Measurements from ENCODE around the gene SLC35F4. TPM values are rescaled to one million over a fixed set of nuclear protein-coding genes. Genes with fewer than 3 reads are reported as not detected.

Gene SLC35F4
- total RNA-seq, 1 experiment from 2014 or later = not detected

DNA sequence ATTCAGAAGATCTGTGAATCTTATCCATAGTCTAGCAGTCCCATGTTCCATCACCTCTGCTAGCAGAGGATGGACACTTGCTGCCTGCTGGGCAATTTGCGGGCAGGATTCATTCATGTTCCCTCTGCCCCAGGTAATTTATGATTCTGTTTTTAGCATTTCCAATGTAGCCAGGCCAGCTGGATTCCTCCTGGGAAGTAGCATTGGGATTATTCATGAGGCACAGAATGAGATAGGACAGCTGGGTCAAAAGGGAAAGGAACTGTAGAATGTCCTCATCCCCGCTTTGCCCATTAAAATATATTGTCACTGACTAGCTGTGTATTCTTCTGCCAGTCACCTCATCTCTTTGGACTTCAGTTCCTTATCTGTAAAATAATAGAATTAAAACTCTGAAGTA lies 68.7 kb downstream of the SLC35F4 start:
- ChIA-PET POLR2A (no interaction called here), CTCF (no interaction called here), RAD21 (ENCODE audit: low non-redundant PET in 1 of 2, low total read pairs in 2 of 2, uncharacterized antibody in 2 of 2, unreplicated experiment in 2 of 2) (no interaction called here)
- H3K36me3 ChIP-seq (ENCODE audit: control insufficient read depth in 1 of 2, insufficient read depth in 2 of 2, low read length in 2 of 2) = no peaks in the 10 kb centered on the region
- DNase-seq (ENCODE audit: low read depth, low spot score) = no peak
- H3K27ac ChIP-seq (ENCODE audit: low read depth, low read length) = no peak overlapping the region
- no peaks in the 10 kb centered on the region for H3K79me2 ChIP-seq (ENCODE audit: insufficient read depth, low read length)
- no peaks in the 10 kb centered on the region for H3K9me3 ChIP-seq (ENCODE audit: control insufficient read depth in 1 of 2, insufficient read depth in 1 of 2, low read depth in 1 of 2, low read length in 2 of 2)
- no peaks in the 10 kb centered on the region for H3K27me3 ChIP-seq (ENCODE audit: insufficient read depth, low read length)
- H2AFZ ChIP-seq (ENCODE audit: low read depth, low read length, poor library complexity, severe bottlenecking) = no peak overlapping the region
- BruUV-seq (replicated peaks) = no TSS peak
- no peaks in the 10 kb centered on the region for H3K9me2 ChIP-seq (ENCODE audit: insufficient read depth)
- H3K9ac ChIP-seq (ENCODE audit: low read length) = no peak overlapping the region
- no peak overlapping the region for H3K4me2 ChIP-seq (ENCODE audit: low read length)
- TF ChIP-seq SP1 (IDR thresholded peaks at IDR 0.05; ENCODE audit: low read depth) (no peak), EZH2 (IDR thresholded peaks at IDR 0.05) (no peak), POLR2AphosphoS5 (IDR thresholded peaks at IDR 0.05; ENCODE audit: low read depth, low read length) (no peak), EZH2phosphoT487 (IDR thresholded peaks at IDR 0.05; ENCODE audit: borderline replicate concordance) (no peak), YY1 (IDR thresholded peaks at IDR 0.05; ENCODE audit: extremely low read depth, insufficient replicate concordance, low read depth, low read length) (no peak), RAD21 (IDR thresholded peaks at IDR 0.05; ENCODE audit: low read depth) (no peak), EGR1 (IDR thresholded peaks at IDR 0.05; ENCODE audit: low read depth) (no peak), FOSL1 (IDR thresholded peaks at IDR 0.05; ENCODE audit: low read depth) (no peak), TCF7L2 (IDR thresholded peaks at IDR 0.05; ENCODE audit: borderline replicate concordance, extremely low read depth, insufficient read depth, insufficient read length) (no peak), ZFX (IDR thresholded peaks at IDR 0.05) (no peak)
- TF ChIP-seq, protein P1, sequence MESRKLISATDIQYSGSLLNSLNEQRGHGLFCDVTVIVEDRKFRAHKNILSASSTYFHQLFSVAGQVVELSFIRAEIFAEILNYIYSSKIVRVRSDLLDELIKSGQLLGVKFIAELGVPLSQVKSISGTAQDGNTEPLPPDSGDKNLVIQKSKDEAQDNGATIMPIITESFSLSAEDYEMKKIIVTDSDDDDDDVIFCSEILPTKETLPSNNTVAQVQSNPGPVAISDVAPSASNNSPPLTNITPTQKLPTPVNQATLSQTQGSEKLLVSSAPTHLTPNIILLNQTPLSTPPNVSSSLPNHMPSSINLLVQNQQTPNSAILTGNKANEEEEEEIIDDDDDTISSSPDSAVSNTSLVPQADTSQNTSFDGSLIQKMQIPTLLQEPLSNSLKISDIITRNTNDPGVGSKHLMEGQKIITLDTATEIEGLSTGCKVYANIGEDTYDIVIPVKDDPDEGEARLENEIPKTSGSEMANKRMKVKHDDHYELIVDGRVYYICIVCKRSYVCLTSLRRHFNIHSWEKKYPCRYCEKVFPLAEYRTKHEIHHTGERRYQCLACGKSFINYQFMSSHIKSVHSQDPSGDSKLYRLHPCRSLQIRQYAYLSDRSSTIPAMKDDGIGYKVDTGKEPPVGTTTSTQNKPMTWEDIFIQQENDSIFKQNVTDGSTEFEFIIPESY (IDR thresholded peaks at IDR 0.05; ENCODE audit: extremely low read depth, insufficient replicate concordance, low read length) = no peak
- H4K20me1 ChIP-seq (ENCODE audit: insufficient read depth) = no peaks in the 10 kb centered on the region
- no peak for ATAC-seq
- H3K4me1 ChIP-seq (ENCODE audit: control insufficient read depth in 1 of 2, insufficient read depth in 2 of 2, low read length in 2 of 2) = no peaks in the 10 kb centered on the region
- H3K4me3 ChIP-seq (replicated peaks in 1 of 2; ENCODE audit: low read depth in 1 of 2, low read length in 2 of 2) = no peak overlapping the region
- intact Hi-C loops (cut with micrococcal nuclease) = no loop called here
